ENCODE measurements around the gene CAPN7.

The CAPN7 gene

GRCh38 chr3:15218689-15219088 lies 12.6 kb downstream of the CAPN7 start:
- TF ChIP-seq CTCF (IDR thresholded peaks at IDR 0.05; ENCODE audit: extremely low read depth, insufficient read depth, missing control alignments) = no peak
- DNase-seq (ENCODE audit: low spot score) = no peak
- in situ Hi-C loops (cut with MboI; ENCODE audit: low pct_unique_long_range_greater_than_20kb, low sequenced_read_pairs, unreplicated experiment) = no loop called here

- TF ChIP-seq CTCF (IDR thresholded peaks at IDR 0.05; ENCODE audit: extremely low read depth, insufficient read depth, missing control alignments) = no peak
- DNase-seq (ENCODE audit: low spot score) = no peak
- in situ Hi-C loops (cut with MboI; ENCODE audit: low pct_unique_long_range_greater_than_20kb, low sequenced_read_pairs, unreplicated experiment) = no loop called here
Observed at GRCh38 chr3:15220056-15220455, 14.0 kb downstream of the CAPN7 start.

GRCh38 chr3:15220661-15221060 lies 14.6 kb downstream of the CAPN7 start:
- in situ Hi-C loops (cut with MboI; ENCODE audit: low pct_unique_long_range_greater_than_20kb, low sequenced_read_pairs, unreplicated experiment) = no loop called here
- no peak for TF ChIP-seq CTCF (IDR thresholded peaks at IDR 0.05; ENCODE audit: extremely low read depth, insufficient read depth, missing control alignments)
- no peak for DNase-seq (ENCODE audit: low spot score)

GRCh38 chr3:15221574-15222217 lies 15.7 kb downstream of the CAPN7 start:
- TF ChIP-seq CTCF (IDR thresholded peaks at IDR 0.05; ENCODE audit: extremely low read depth, insufficient read depth, missing control alignments) = no peak
- in situ Hi-C loops (cut with MboI; ENCODE audit: low pct_unique_long_range_greater_than_20kb, low sequenced_read_pairs, unreplicated experiment) = no loop called here

GRCh38 chr3:15223685-15224572 lies 17.9 kb downstream of the CAPN7 start:
- TF ChIP-seq CTCF (IDR thresholded peaks at IDR 0.05; ENCODE audit: extremely low read depth, insufficient read depth, missing control alignments) = no peak
- in situ Hi-C loops (cut with MboI; ENCODE audit: low pct_unique_long_range_greater_than_20kb, low sequenced_read_pairs, unreplicated experiment) = no loop called here
- DNase-seq (ENCODE audit: low spot score) = no peak

More at GRCh38 chr3:15221574-15222217, 15.7 kb downstream of the CAPN7 start:
- no peak for DNase-seq (ENCODE audit: low spot score)

- in situ Hi-C loops (cut with MboI; ENCODE audit: low pct_unique_long_range_greater_than_20kb, low sequenced_read_pairs, unreplicated experiment) = no loop called here
- no peak for TF ChIP-seq CTCF (IDR thresholded peaks at IDR 0.05; ENCODE audit: extremely low read depth, insufficient read depth, missing control alignments)
Observed at GRCh38 chr3:15228147-15228546, 22.1 kb downstream of the CAPN7 start.

More at GRCh38 chr3:15228147-15228546, 22.1 kb downstream of the CAPN7 start:
- DNase-seq (ENCODE audit: low spot score) = no peak

All from GM13977 (cell line).